Suprapubic skin (tissue), 4 donors: Measurements from ENCODE around the gene EYS.

Experiments
- CTCF ChIP-seq, 2 donors: fragments of 200-600 bp in 1 of 2; fragments of 450-650 bp in 1 of 2; sonication (generic) in 1 of 2; IDR thresholded peaks; one replicate each; pipeline ENCODE4 v1.5.1; 2016 to 2019; ENCODE audit warnings: antibody characterized with exemption in 2 of 2, mild to moderate bottlenecking in 1 of 2, moderate library complexity in 1 of 2
- POLR2A ChIP-seq, 2 donors: fragments of 450-650 bp; IDR thresholded peaks; one replicate each; pipeline ENCODE4 v1.6.1; 2017; ENCODE audit warnings: antibody characterized with exemption in 2 of 2, mild to moderate bottlenecking in 2 of 2, moderate library complexity in 2 of 2
- POLR2AphosphoS5 ChIP-seq, 3 donors: sonication (generic); formaldehyde crosslinking; IDR thresholded peaks; one replicate each; pipeline ENCODE4 v1.6.1; 2017; ENCODE audit warnings: antibody characterized with exemption in 3 of 3

- TF ChIP-seq CTCF (IDR thresholded peaks at IDR 0.05): no peak
- TF ChIP-seq POLR2A (IDR thresholded peaks at IDR 0.05): no peak
- no peak for TF ChIP-seq POLR2AphosphoS5 (IDR thresholded peaks at IDR 0.05)
Measured at GRCh38 chr6:63985223-63985622, 1721.8 kb downstream of the EYS start.
